SK-N-SH treated with all-trans-retinoic acid at 6 μM for 48 hours (cell line): ENCODE data around the gene MYH9.

ENCODE experiments used
- ATAC-seq: fragments of 200-7000 bp; cut with Tn5 transposase; 3 replicates; pipeline ENCODE4 v1.9.1; 2020; ENCODE audit warnings: mild to moderate bottlenecking, moderate library complexity
- ARNTL ChIP-seq: fragments of 450-650 bp; formaldehyde crosslinking; IDR thresholded peaks from 2 replicates; pipeline ENCODE4 v1.5.0; 2020; ENCODE audit warnings: low read depth, mild to moderate bottlenecking, moderate library complexity, borderline replicate concordance
- BACH2 ChIP-seq: fragments of 250-450 bp; sonication (Bioruptor Pico); IDR thresholded peaks from 2 replicates; pipeline ENCODE4 v1.9.0; 2021; ENCODE audit warnings: mild to moderate bottlenecking, borderline replicate concordance
- CSDC2 ChIP-seq: fragments of 250-450 bp; sonication (Bioruptor Pico); IDR thresholded peaks from 2 replicates; pipeline ENCODE4 v1.5.0; 2020; ENCODE audit warnings: mild to moderate bottlenecking, moderate library complexity
- ESRRG ChIP-seq: fragments of 250-450 bp; sonication (Bioruptor Pico); IDR thresholded peaks from 2 replicates; pipeline ENCODE4 v1.6.1; 2021; ENCODE audit warnings: mild to moderate bottlenecking
- GLIS3 ChIP-seq: fragments of 250-450 bp; sonication (Bioruptor Pico); IDR thresholded peaks from 2 replicates; pipeline ENCODE4 v1.5.0; 2020; ENCODE audit warnings: mild to moderate bottlenecking, moderate library complexity
- ISL1 ChIP-seq: fragments of 250-450 bp; sonication (Bioruptor Pico); IDR thresholded peaks from 2 replicates; pipeline ENCODE4 v2.1.2; 2022; ENCODE audit warnings: mild to moderate bottlenecking, moderate library complexity
- PPARA ChIP-seq: fragments of 250-450 bp; sonication (Bioruptor Pico); IDR thresholded peaks from 2 replicates; pipeline ENCODE4 v1.5.0; 2020; ENCODE audit warnings: mild to moderate bottlenecking, borderline replicate concordance
- SNAI2 ChIP-seq: fragments of 250-450 bp; sonication (Bioruptor Pico); IDR thresholded peaks from 2 replicates; pipeline ENCODE4 v1.5.0; 2020; ENCODE audit warnings: mild to moderate bottlenecking, moderate library complexity
- TCF4 ChIP-seq: fragments of 250-450 bp; sonication (Bioruptor Pico); IDR thresholded peaks from 2 replicates; pipeline ENCODE4 v1.8.0; 2021; ENCODE audit warnings: mild to moderate bottlenecking, moderate library complexity, borderline replicate concordance
- TOX ChIP-seq: fragments of 250-450 bp; sonication (Bioruptor Pico); IDR thresholded peaks from 2 replicates; pipeline ENCODE4 v1.8.0; 2021; ENCODE audit warnings: mild to moderate bottlenecking, moderate library complexity, borderline replicate concordance
- ZC3H10 ChIP-seq: fragments of 250-450 bp; sonication (Bioruptor Pico); IDR thresholded peaks from 2 replicates; pipeline ENCODE4 v1.5.1; 2021; ENCODE audit warnings: mild to moderate bottlenecking, moderate library complexity
- ZFP3 ChIP-seq: fragments of 250-450 bp; sonication (Bioruptor Pico); IDR thresholded peaks from 2 replicates; pipeline ENCODE4 v1.5.0; 2020; ENCODE audit warnings: mild to moderate bottlenecking, moderate library complexity
- ZFP30 ChIP-seq: fragments of 450-650 bp; formaldehyde crosslinking; IDR thresholded peaks from 2 replicates; pipeline ENCODE4 v1.5.0; 2022; ENCODE audit warnings: mild to moderate bottlenecking, moderate library complexity
- ZNF565 ChIP-seq: fragments of 450-650 bp; formaldehyde crosslinking; conservative IDR thresholded peaks from 2 replicates; pipeline ENCODE4 v1.5.0; 2020; ENCODE audit warnings: low read depth, mild to moderate bottlenecking, moderate library complexity
- ZNF8 ChIP-seq: fragments of 450-650 bp; formaldehyde crosslinking; IDR thresholded peaks from 2 replicates; pipeline ENCODE4 v1.5.0; 2020; ENCODE audit warnings: mild to moderate bottlenecking, moderate library complexity
- TF ChIP-seq, protein P1 (sequence below): fragments of 250-450 bp; sonication (Bioruptor Pico); IDR thresholded peaks from 2 replicates; pipeline ENCODE4 v1.5.1; 2021; ENCODE audit warnings: mild to moderate bottlenecking, moderate library complexity
- TF ChIP-seq, protein P2 (sequence below): fragments of 250-450 bp; sonication (Bioruptor Pico); IDR thresholded peaks from 2 replicates; pipeline ENCODE4 v1.8.0; 2020; ENCODE audit warnings: mild to moderate bottlenecking, moderate library complexity, borderline replicate concordance
- TF ChIP-seq, protein P3 (sequence below): fragments of 250-450 bp; sonication (Bioruptor Pico); IDR thresholded peaks from 2 replicates; pipeline ENCODE4 v1.8.0; 2021; ENCODE audit warnings: low read depth, mild to moderate bottlenecking, moderate library complexity, borderline replicate concordance
- TF ChIP-seq, protein P4 (sequence below): fragments of 250-450 bp; sonication (Bioruptor Pico); IDR thresholded peaks from 2 replicates; pipeline ENCODE4 v1.5.0; 2020; ENCODE audit warnings: mild to moderate bottlenecking, moderate library complexity
- TF ChIP-seq, protein P5 (sequence below): fragments of 250-450 bp; sonication (Bioruptor Pico); IDR thresholded peaks from 2 replicates; pipeline ENCODE4 v1.5.1; 2020; ENCODE audit warnings: low read depth, mild to moderate bottlenecking, moderate library complexity

Gene MYH9

DNA sequence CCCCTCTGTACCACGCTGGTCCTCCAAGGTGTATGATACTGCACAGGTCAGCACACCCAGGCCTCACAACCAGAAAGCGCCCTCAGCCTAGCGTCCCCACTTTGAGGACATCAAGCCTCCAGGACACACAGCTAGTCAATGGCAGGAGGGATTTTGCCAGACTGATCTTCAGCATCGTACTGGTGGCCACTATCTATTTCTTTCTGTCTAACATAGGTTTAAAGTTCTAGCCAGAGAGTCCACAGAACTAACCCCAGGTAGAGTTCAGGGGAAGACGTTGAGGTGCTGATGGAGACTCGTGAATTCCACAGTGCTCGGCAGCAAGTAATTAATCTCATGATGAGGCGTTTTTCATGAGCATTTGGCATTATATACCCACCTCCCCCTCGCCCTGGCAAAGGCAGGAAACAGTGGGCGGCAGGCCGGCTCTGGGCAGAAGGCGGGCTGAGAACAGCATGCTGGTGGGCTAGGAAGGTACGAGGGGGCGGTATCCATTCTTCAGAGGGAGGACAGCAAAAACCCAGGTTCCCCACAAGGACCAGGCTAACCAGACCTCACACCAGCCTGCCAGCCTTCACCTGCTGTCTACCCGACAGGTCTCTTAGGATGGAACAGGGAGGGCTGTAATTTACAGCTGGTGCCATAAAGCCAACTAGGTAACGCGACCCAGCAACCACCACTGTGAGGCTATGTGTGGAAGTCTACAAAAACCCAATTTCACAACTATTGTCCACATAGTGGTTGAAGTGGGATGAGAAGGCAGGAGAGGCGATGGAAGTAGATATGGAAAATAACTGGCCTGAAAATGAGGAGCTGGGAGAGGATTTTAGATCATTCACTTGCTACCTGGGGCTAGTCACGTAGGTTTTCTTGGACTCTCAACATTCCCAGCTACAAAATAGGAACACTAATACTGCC, 18.5 kb downstream of the MYH9 start:
- TF ChIP-seq SNAI2 (CRISPR knock-in tag) (no peak), ISL1 (CRISPR knock-in tag) (no peak), PPARA (CRISPR knock-in tag) (no peak), ZFP3 (CRISPR knock-in tag) (no peak), ZNF565 (no peak), ZFP30 (no peak), TCF4 (CRISPR knock-in tag) (no peak), GLIS3 (CRISPR knock-in tag) (no peak), ZNF8 (CRISPR knock-in tag) (no peak), ZC3H10 (no peak)
- TF ChIP-seq, protein P1, sequence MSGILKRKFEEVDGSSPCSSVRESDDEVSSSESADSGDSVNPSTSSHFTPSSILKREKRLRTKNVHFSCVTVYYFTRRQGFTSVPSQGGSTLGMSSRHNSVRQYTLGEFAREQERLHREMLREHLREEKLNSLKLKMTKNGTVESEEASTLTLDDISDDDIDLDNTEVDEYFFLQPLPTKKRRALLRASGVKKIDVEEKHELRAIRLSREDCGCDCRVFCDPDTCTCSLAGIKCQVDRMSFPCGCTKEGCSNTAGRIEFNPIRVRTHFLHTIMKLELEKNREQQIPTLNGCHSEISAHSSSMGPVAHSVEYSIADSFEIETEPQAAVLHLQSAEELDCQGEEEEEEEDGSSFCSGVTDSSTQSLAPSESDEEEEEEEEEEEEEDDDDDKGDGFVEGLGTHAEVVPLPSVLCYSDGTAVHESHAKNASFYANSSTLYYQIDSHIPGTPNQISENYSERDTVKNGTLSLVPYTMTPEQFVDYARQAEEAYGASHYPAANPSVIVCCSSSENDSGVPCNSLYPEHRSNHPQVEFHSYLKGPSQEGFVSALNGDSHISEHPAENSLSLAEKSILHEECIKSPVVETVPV (CRISPR knock-in tag), result no peak
- ATAC-seq, result peak; percentile 22

DNA sequence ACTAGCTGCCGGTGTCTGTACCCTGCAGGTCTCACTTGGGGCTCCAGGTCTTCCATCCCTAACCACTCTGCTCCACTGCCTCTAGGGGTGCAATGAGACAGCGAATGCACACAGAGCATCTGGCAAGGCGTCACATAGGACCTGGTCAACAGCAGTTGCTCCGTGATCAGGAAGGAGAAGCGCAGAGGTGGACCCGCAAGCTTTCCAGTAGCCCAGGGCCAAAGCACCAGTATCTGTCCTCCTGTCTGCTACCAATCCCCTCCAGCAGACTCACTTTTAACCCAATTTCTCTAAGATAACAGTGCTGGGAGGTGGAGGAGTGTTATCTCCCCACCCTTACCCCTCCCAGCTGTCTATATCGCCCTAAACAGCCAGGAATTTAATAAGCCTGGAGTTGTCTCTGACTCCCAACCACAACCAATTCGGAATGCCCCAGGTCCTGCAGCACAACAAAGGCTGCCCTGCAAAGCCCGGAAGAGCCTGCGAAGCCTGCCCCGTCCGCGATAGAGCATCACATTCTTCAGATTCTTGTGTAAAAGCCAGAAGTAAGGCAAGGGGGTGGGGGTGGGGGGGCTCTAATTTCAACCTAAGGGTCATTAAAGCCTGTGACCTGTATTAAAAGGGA, 19.3 kb downstream of the MYH9 start:
- TF ChIP-seq, protein P2, sequence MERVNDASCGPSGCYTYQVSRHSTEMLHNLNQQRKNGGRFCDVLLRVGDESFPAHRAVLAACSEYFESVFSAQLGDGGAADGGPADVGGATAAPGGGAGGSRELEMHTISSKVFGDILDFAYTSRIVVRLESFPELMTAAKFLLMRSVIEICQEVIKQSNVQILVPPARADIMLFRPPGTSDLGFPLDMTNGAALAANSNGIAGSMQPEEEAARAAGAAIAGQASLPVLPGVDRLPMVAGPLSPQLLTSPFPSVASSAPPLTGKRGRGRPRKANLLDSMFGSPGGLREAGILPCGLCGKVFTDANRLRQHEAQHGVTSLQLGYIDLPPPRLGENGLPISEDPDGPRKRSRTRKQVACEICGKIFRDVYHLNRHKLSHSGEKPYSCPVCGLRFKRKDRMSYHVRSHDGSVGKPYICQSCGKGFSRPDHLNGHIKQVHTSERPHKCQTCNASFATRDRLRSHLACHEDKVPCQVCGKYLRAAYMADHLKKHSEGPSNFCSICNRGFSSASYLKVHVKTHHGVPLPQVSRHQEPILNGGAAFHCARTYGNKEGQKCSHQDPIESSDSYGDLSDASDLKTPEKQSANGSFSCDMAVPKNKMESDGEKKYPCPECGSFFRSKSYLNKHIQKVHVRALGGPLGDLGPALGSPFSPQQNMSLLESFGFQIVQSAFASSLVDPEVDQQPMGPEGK (CRISPR knock-in tag), result peak; percentile 90; the same call in 1 of the 2 replicates
- TF ChIP-seq TCF4 (CRISPR knock-in tag) (peak; percentile 38; the same call in 1 of the 2 replicates), ZNF8 (CRISPR knock-in tag) (no peak), GLIS3 (CRISPR knock-in tag) (no peak)
- TF ChIP-seq, protein P3, sequence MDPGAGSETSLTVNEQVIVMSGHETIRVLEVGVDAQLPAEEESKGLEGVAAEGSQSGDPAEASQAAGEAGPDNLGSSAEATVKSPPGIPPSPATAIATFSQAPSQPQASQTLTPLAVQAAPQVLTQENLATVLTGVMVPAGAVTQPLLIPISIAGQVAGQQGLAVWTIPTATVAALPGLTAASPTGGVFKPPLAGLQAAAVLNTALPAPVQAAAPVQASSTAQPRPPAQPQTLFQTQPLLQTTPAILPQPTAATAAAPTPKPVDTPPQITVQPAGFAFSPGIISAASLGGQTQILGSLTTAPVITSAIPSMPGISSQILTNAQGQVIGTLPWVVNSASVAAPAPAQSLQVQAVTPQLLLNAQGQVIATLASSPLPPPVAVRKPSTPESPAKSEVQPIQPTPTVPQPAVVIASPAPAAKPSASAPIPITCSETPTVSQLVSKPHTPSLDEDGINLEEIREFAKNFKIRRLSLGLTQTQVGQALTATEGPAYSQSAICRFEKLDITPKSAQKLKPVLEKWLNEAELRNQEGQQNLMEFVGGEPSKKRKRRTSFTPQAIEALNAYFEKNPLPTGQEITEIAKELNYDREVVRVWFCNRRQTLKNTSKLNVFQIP (CRISPR knock-in tag), result no peak
- TF ChIP-seq, protein P1 (CRISPR knock-in tag), result no peak
- TF ChIP-seq, protein P4, sequence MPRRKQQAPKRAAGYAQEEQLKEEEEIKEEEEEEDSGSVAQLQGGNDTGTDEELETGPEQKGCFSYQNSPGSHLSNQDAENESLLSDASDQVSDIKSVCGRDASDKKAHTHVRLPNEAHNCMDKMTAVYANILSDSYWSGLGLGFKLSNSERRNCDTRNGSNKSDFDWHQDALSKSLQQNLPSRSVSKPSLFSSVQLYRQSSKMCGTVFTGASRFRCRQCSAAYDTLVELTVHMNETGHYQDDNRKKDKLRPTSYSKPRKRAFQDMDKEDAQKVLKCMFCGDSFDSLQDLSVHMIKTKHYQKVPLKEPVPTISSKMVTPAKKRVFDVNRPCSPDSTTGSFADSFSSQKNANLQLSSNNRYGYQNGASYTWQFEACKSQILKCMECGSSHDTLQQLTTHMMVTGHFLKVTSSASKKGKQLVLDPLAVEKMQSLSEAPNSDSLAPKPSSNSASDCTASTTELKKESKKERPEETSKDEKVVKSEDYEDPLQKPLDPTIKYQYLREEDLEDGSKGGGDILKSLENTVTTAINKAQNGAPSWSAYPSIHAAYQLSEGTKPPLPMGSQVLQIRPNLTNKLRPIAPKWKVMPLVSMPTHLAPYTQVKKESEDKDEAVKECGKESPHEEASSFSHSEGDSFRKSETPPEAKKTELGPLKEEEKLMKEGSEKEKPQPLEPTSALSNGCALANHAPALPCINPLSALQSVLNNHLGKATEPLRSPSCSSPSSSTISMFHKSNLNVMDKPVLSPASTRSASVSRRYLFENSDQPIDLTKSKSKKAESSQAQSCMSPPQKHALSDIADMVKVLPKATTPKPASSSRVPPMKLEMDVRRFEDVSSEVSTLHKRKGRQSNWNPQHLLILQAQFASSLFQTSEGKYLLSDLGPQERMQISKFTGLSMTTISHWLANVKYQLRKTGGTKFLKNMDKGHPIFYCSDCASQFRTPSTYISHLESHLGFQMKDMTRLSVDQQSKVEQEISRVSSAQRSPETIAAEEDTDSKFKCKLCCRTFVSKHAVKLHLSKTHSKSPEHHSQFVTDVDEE, result peak; percentile 79
- peak; percentile 64 for ATAC-seq

DNA sequence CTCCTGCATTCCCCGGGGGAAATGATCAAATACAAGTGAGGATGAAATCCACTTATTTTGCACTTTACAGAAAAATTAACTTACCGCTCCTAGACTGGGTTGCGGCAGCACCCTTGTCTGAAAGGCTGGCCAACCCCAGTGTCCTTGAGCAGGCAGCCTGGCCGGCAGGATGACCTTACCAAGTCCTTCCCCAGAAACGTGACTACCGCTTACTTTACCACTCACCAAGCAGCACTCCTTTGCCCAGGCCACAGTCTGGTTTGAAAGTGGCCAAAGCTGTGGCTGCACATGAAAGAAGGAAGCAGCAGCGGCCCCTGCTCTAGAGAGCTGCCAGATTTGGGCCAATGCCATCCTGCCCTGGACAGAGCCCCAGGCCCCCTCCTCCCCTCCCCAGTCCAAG, 20.3 kb downstream of the MYH9 start:
- no peak for ATAC-seq
- TF ChIP-seq ISL1 (CRISPR knock-in tag), result no peak
- TF ChIP-seq, protein P3 (CRISPR knock-in tag), result no peak
- no peak for TF ChIP-seq ESRRG
- TF ChIP-seq CSDC2 (CRISPR knock-in tag), result no peak
- no peak for TF ChIP-seq ARNTL (CRISPR knock-in tag)
- TF ChIP-seq, protein P5, sequence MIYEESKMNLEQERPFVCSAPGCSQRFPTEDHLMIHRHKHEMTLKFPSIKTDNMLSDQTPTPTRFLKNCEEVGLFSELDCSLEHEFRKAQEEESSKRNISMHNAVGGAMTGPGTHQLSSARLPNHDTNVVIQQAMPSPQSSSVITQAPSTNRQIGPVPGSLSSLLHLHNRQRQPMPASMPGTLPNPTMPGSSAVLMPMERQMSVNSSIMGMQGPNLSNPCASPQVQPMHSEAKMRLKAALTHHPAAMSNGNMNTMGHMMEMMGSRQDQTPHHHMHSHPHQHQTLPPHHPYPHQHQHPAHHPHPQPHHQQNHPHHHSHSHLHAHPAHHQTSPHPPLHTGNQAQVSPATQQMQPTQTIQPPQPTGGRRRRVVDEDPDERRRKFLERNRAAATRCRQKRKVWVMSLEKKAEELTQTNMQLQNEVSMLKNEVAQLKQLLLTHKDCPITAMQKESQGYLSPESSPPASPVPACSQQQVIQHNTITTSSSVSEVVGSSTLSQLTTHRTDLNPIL (CRISPR knock-in tag), result no peak
- TF ChIP-seq ZFP3 (CRISPR knock-in tag), result no peak
- TF ChIP-seq TOX (CRISPR knock-in tag), result no peak
- TF ChIP-seq ZC3H10, result no peak
- TF ChIP-seq PPARA (CRISPR knock-in tag), result no peak
- no peak for TF ChIP-seq SNAI2 (CRISPR knock-in tag)
- TF ChIP-seq ZFP30, result no peak
- no peak for TF ChIP-seq BACH2 (CRISPR knock-in tag)
- TF ChIP-seq, protein P1 (CRISPR knock-in tag), result no peak
- no peak for TF ChIP-seq TCF4 (CRISPR knock-in tag)
- no peak for TF ChIP-seq ZNF8 (CRISPR knock-in tag)
